Ovary (tissue), 9 donors: ENCODE measurements around the gene IDH2. TPM values are rescaled to one million over a fixed set of nuclear protein-coding genes. Genes with fewer than 3 reads are reported as not detected.

Experiments used
- DNase-seq, 5 donors: peaks; one replicate each; pipeline ENCODE4 v3.0.0-alpha.2; 2019 to 2020
- H3K27ac ChIP-seq, 2 donors: fragments of 200-600 bp; one replicate each; pipeline versions ENCODE4 v1.5.1 to v1.8.0; 2019 to 2022
- H3K27me3 ChIP-seq: fragments of 200-600 bp; one replicate; pipeline ENCODE4 v1.8.0; 2022
- H3K36me3 ChIP-seq: fragments of 200-600 bp; sonication (generic); one replicate; pipeline ENCODE4 v1.5.1; 2019
- H3K4me1 ChIP-seq: one replicate; pipeline ENCODE4 v1.8.1; 2013; ENCODE audit warnings: mild to moderate bottlenecking, moderate library complexity; ENCODE audit not compliant: insufficient read depth
- H3K4me3 ChIP-seq: fragments of 200-600 bp; sonication (generic); one replicate; pipeline ENCODE4 v1.5.1; 2017
- H3K9me3 ChIP-seq, 2 donors: fragments of 200-600 bp in 1 of 2; sonication (generic) in 1 of 2; one replicate each; pipeline versions ENCODE4 v1.5.1 to v1.8.1; 2013 to 2019; ENCODE audit warnings: mild to moderate bottlenecking in 1 of 2, moderate library complexity in 1 of 2
- CTCF ChIP-seq, 3 donors: fragments of 450-650 bp in 2 of 3; fragments of 200-600 bp in 1 of 3; IDR thresholded peaks; one replicate each; pipeline versions ENCODE4 v1.5.1 to v1.8.0; 2016 to 2022; ENCODE audit warnings: antibody characterized with exemption in 3 of 3, mild to moderate bottlenecking in 1 of 3
- EP300 ChIP-seq: sonication (generic); formaldehyde crosslinking; IDR thresholded peaks from one replicate; pipeline ENCODE4 v1.6.1; 2017; ENCODE audit warnings: antibody characterized with exemption
- POLR2A ChIP-seq: fragments of 450-650 bp; IDR thresholded peaks from one replicate; pipeline ENCODE4 v1.6.1; 2017; ENCODE audit warnings: antibody characterized with exemption, mild to moderate bottlenecking, moderate library complexity
- WGBS, 3 donors: extraction: QIAGEN DNeasy Blood & Tissue Kit in 1 of 3; methylation state at CpG; one replicate each; pipeline versions ENCODE4 v1.1.5 to v1.1.7; 2013 to 2017; 5-methylcytosine and 5-hydroxymethylcytosine counted together
- intact Hi-C, 4 donors: fragments of 100-400 bp; cut with DNase I; formaldehyde crosslinking; loops; one replicate each; pipeline versions ENCODE4 v1.11.0 to v1.15.1; 2022 to 2023
- polyA plus RNA-seq, 2 donors: library from polyadenylated mRNA; stranded (reverse); fragments of 200-250 nt in 1 of 2; fragments of 350-450 nt in 1 of 2; fragmentation: Illumina TruSeq in 1 of 2; extraction: RNeasy Lipid Tissue Mini Kit (QIAGEN cat#74804) in 1 of 2; gene quantifications; one replicate each; pipeline ENCODE4 v1.2.3, GENCODE V29; 2013 to 2014
- total RNA-seq, 7 donors: library from RNA; depleted of rRNA in 2 of 7; stranded (reverse); fragments of >200 nt in 2 of 7; fragmentation: NEBNext Ultra II Directional in 3 of 7; extraction: Animal tissue kit (Norgen Biotek cat#: 25700) in 3 of 7; gene quantifications; one replicate each; pipeline versions ENCODE4 v1.1.0 to v1.2.4, GENCODE V29; 2016 to 2023
- donor health status: DM: no; HTN: no; CAD: no; lungs with moderate emphysema.
- donor health status: DM: no; HTN: no; CAD: no.
- donor health status: Bipolar disorder and iron deficiency.
- donor health status: DM: yes; HTN: yes; CAD: no.
- donor health status: DM: no; HTN: no; CAD: no.
- donor health status: DM: yes; HTN: yes; CAD: no.

Gene IDH2
- total and polyA plus RNA-seq, 9 donors, result 13.7 to 44.6 (median 25.4) TPM

- peaks cover 4% of the 10 kb centered on the region for H3K4me1 ChIP-seq
- H3K27me3 ChIP-seq, result no peaks in the 10 kb centered on the region
- H3K27ac ChIP-seq, result no peak overlapping the region
- H3K9me3 ChIP-seq, result no peaks in the 10 kb centered on the region
- TF ChIP-seq POLR2A (no peak), CTCF (IDR thresholded peaks at IDR 0.05) (no peak), EP300 (no peak)
- intact Hi-C loops, result no loop called here
- WGBS, 3 donors, result 84 to 88% (median 87%) methylated on average over 10 to 11 of the region's 11 CpGs
- no peaks in the 10 kb centered on the region for H3K36me3 ChIP-seq
- no peak overlapping the region for H3K4me3 ChIP-seq
- DNase-seq, result no peak
These were observed 11.9 kb downstream of the IDH2 start for GRCh38 chr15:90090226-90090848.

GRCh38 chr15:90087454-90088154 is 14.7 kb downstream of the IDH2 start:
- 29 to 50% (median 30%) methylated on average over 20 of the region's 20 CpGs for WGBS, 3 donors

GRCh38 chr15:90086868-90087268 is 15.4 kb downstream of the IDH2 start:
- intact Hi-C loops, result loop anchor here in 1 of 4 donors (10.0 kb wide), 2 partner anchors 138 to 182 kb away; no protein-coding TSS in a partner anchor
- H3K4me3 ChIP-seq, result no peak overlapping the region
- H3K27me3 ChIP-seq, result no peaks in the 10 kb centered on the region
- peaks cover 4% of the 10 kb centered on the region for H3K4me1 ChIP-seq
- 84 to 91% (median 86%) methylated on average over 7 of the region's 7 CpGs for WGBS, 3 donors
- TF ChIP-seq POLR2A (no peak), EP300 (no peak), CTCF (IDR thresholded peaks at IDR 0.05) (peak in 2 of 3 donors; percentile 20 to 35)
- DNase-seq, result peak in 2 of 5 donors; percentile 55 to 62
- H3K27ac ChIP-seq, result no peak overlapping the region
- no peaks in the 10 kb centered on the region for H3K9me3 ChIP-seq
- H3K36me3 ChIP-seq, result no peaks in the 10 kb centered on the region

More at GRCh38 chr15:90087454-90088154, 14.7 kb downstream of the IDH2 start:
- no peaks in the 10 kb centered on the region for H3K9me3 ChIP-seq
- intact Hi-C loops, result loop anchor here in 1 of 4 donors (10.0 kb wide), 2 partner anchors 137 to 183 kb away; no protein-coding TSS in a partner anchor
- H3K4me3 ChIP-seq, result no peak overlapping the region
- peaks cover 4% of the 10 kb centered on the region for H3K4me1 ChIP-seq
- no peaks in the 10 kb centered on the region for H3K36me3 ChIP-seq
- DNase-seq, result peak; percentile 55 to 77 (median 63)
- peak overlapping the region in 1 of 2 donors; percentile 12 for H3K27ac ChIP-seq
- H3K27me3 ChIP-seq, result no peaks in the 10 kb centered on the region
- TF ChIP-seq EP300, result no peak
- TF ChIP-seq POLR2A, result no peak
- TF ChIP-seq CTCF (IDR thresholded peaks at IDR 0.05), result no peak

DNA sequence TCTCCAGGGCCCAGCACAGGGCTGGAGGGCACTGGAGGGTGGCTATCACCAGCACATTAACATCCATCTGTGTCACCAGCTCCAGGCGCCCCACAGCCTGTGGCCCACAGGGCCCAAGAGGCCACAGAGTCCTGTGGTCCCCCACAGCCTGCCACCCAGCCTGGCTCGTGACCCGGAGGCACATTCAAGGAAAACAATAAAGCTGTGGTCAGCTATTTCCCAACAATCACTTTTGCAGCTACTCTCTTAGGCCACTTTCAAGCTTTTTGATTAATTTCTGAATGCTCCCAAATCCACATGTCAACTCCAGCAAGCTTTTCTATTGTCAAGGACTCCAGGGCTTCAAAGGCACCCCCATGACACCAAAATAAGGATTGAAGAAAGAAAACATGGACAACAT is 16.7 kb downstream of the IDH2 start:
- Histone ChIP-seq H3K4me1 (peaks cover 3% of the 10 kb centered on the region), H3K36me3 (no peaks in the 10 kb centered on the region), H3K9me3 (no peaks in the 10 kb centered on the region), H3K27me3 (no peaks in the 10 kb centered on the region), H3K27ac (no peak overlapping the region), H3K4me3 (no peak overlapping the region)
- TF ChIP-seq POLR2A (no peak), CTCF (IDR thresholded peaks at IDR 0.05) (no peak), EP300 (no peak)
- WGBS, 3 donors, result 83 to 93% (median 86%) methylated on average over 3 of the region's 3 CpGs
- intact Hi-C loops, result loop anchor here in 1 of 4 donors (10.0 kb wide), 2 partner anchors 139 to 181 kb away; no protein-coding TSS in a partner anchor
- no peak for DNase-seq
